DOHH2 (cell line): ENCODE results near the gene METTL23.

Experiments
- H3F3A ChIP-seq: fragments of 200-600 bp; sonication (generic), shearing (Covaris generic); 2 replicates; pipeline ENCODE4 v1.6.0; 2016; ENCODE audit warnings: antibody characterized with exemption, mild to moderate bottlenecking; ENCODE audit not compliant: control insufficient read depth, insufficient read depth
- H3K27ac ChIP-seq: fragments of 200-600 bp; sonication (generic); 2 replicates; pipeline ENCODE4 v1.5.1; 2014; ENCODE audit warnings: low read depth, mild to moderate bottlenecking, low read length, moderate library complexity
- H3K27me3 ChIP-seq: fragments of 200-600 bp; sonication (generic); 2 replicates; pipeline ENCODE4 v1.6.1; 2014; ENCODE audit warnings: mild to moderate bottlenecking, low read length, mixed read lengths; ENCODE audit not compliant: control insufficient read depth
- H3K36me3 ChIP-seq: fragments of 200-600 bp; sonication (generic); 2 replicates; pipeline ENCODE4 v1.6.1; 2014; ENCODE audit warnings: mild to moderate bottlenecking, low read length, moderate library complexity, mixed read lengths; ENCODE audit not compliant: control insufficient read depth
- H3K4me1 ChIP-seq: fragments of 200-600 bp; sonication (generic); 2 replicates; pipeline ENCODE4 v1.6.1; 2014; ENCODE audit warnings: mild to moderate bottlenecking, low read length, mixed read lengths; ENCODE audit not compliant: control insufficient read depth
- H3K4me2 ChIP-seq: fragments of 200-600 bp; sonication (generic); 2 replicates; pipeline ENCODE4 v1.6.0; 2014; ENCODE audit warnings: mild to moderate bottlenecking, low read length, moderate library complexity
- H3K4me3 ChIP-seq: fragments of 200-600 bp; sonication (generic); 2 replicates; pipeline ENCODE4 v1.5.1; 2014; ENCODE audit warnings: mild to moderate bottlenecking, low read length, mixed read lengths
- H3K79me2 ChIP-seq: fragments of 200-600 bp; sonication (generic); 2 replicates; pipeline ENCODE4 v1.6.1; 2014; ENCODE audit warnings: mild to moderate bottlenecking, low read length, mixed read lengths; ENCODE audit not compliant: control insufficient read depth
- H3K9me2 ChIP-seq: fragments of 200-600 bp; sonication (generic); replicated peaks from 2 replicates; pipeline ENCODE4 v1.6.1; 2014; ENCODE audit warnings: mild to moderate bottlenecking, low read length, mixed read lengths; ENCODE audit not compliant: control insufficient read depth
- H3K9me3 ChIP-seq: fragments of 200-600 bp; sonication (generic); 2 replicates; pipeline ENCODE4 v1.6.1; 2014; ENCODE audit warnings: antibody characterized with exemption, low read length, mixed read lengths; ENCODE audit not compliant: control insufficient read depth, insufficient read depth
- H4K20me1 ChIP-seq: fragments of 200-600 bp; sonication (generic); 2 replicates; pipeline ENCODE4 v1.6.0; 2014; ENCODE audit warnings: low read depth, mild to moderate bottlenecking, antibody characterized with exemption, low read length, moderate library complexity; ENCODE audit not compliant: control insufficient read depth, insufficient read depth
- CTCF ChIP-seq: fragments of 200-600 bp; sonication (generic); IDR thresholded peaks from one replicate; pipeline ENCODE4 v1.5.1; 2014; ENCODE audit warnings: antibody characterized with exemption, mild to moderate bottlenecking, low read depth, low read length; ENCODE audit not compliant: poor library complexity, severe bottlenecking
- EZH2phosphoT487 ChIP-seq: fragments of 200-600 bp; sonication (generic); IDR thresholded peaks from 2 replicates; pipeline ENCODE4 v1.6.1; 2017; ENCODE audit warnings: borderline replicate concordance, mild to moderate bottlenecking, antibody characterized with exemption, low read length, moderate library complexity, mixed read lengths

Gene METTL23

GRCh38 chr17:76700617-76701470 lies 25.8 kb upstream of the METTL23 start:
- no peak overlapping the region for H3K27ac ChIP-seq
- H3K4me3 ChIP-seq, result no peak overlapping the region
- TF ChIP-seq EZH2phosphoT487 (no peak), CTCF (no peak)
- no peaks in the 10 kb centered on the region for H4K20me1 ChIP-seq
- H3K27me3 ChIP-seq, result peaks cover 27% of the 10 kb centered on the region
- H3K9me3 ChIP-seq, result no peaks in the 10 kb centered on the region
- H3K4me2 ChIP-seq, result no peak overlapping the region
- H3K36me3 ChIP-seq, result no peaks in the 10 kb centered on the region
- no peaks in the 10 kb centered on the region for H3K4me1 ChIP-seq
- no peaks in the 10 kb centered on the region for H3K79me2 ChIP-seq
- H3K9me2 ChIP-seq, result no peaks in the 10 kb centered on the region
- no peaks in the 10 kb centered on the region for H3F3A ChIP-seq

GRCh38 chr17:76701471-76701967 lies 25.1 kb upstream of the METTL23 start:
- Histone ChIP-seq H3K4me2 (no peak overlapping the region), H3K27me3 (peaks cover 24% of the 10 kb centered on the region), H3K79me2 (no peaks in the 10 kb centered on the region), H3K27ac (no peak overlapping the region), H3F3A (no peaks in the 10 kb centered on the region), H3K4me1 (no peaks in the 10 kb centered on the region), H3K9me3 (no peaks in the 10 kb centered on the region), H3K9me2 (no peaks in the 10 kb centered on the region), H3K36me3 (no peaks in the 10 kb centered on the region), H4K20me1 (no peaks in the 10 kb centered on the region), H3K4me3 (no peak overlapping the region)
- TF ChIP-seq CTCF, result no peak
- TF ChIP-seq EZH2phosphoT487, result no peak

- Histone ChIP-seq H3K4me1 (no peaks in the 10 kb centered on the region), H3K27ac (no peak overlapping the region), H3K9me2 (no peaks in the 10 kb centered on the region), H3K4me3 (no peak overlapping the region), H3K79me2 (no peaks in the 10 kb centered on the region), H3F3A (no peaks in the 10 kb centered on the region), H3K4me2 (no peak overlapping the region), H3K36me3 (no peaks in the 10 kb centered on the region), H4K20me1 (no peaks in the 10 kb centered on the region), H3K27me3 (peaks cover 18% of the 10 kb centered on the region), H3K9me3 (no peaks in the 10 kb centered on the region)
- TF ChIP-seq EZH2phosphoT487, result no peak
- no peak for TF ChIP-seq CTCF
Observed at GRCh38 chr17:76702076-76702475, 24.6 kb upstream of the METTL23 start.
